ENCODE results near the gene STAC3. TPM values are rescaled to one million over a fixed set of nuclear protein-coding genes. Genes with fewer than 3 reads are reported as not detected.
A peak's percentile ranks its signal among the peaks of the same experiment; 100 is the strongest.

The STAC3 gene
- total RNA-seq, 2 donors from 2014 or later: 0.78 to 2.0 TPM

- intact Hi-C loops (cut with DNase I): no loop called here
- no peak for TF ChIP-seq CTCF (IDR thresholded peaks at IDR 0.05)
- no peak for TF ChIP-seq POLR2A (IDR thresholded peaks at IDR 0.05)
- DNase-seq (no peak), ATAC-seq (no peak)
- H3K4me3 ChIP-seq: no peak overlapping the region
- H3K9me3 ChIP-seq: no peaks in the 10 kb centered on the region
- no peak overlapping the region for H3K27ac ChIP-seq
- 59 to 60% methylated on average over 4 of the region's 4 CpGs for WGBS, 2 donors
- H3K27me3 ChIP-seq: no peaks in the 10 kb centered on the region
- no peaks in the 10 kb centered on the region for H3K4me1 ChIP-seq
- H3K36me3 ChIP-seq (replicated peaks in 1 of 2; ENCODE audit: insufficient read depth in 1 of 2, low read depth in 2 of 2): peaks cover 0 to 2% of the 10 kb centered on the region in 2 donors
Measured at GRCh38 chr12:57196439-57196838, 54.5 kb downstream of the STAC3 start.

GRCh38 chr12:57195611-57196371, 55.2 kb downstream of the STAC3 start:
- WGBS, 2 donors: 81 to 83% methylated on average over 9 to 29 of the region's 34 CpGs
- H3K27me3 ChIP-seq: no peaks in the 10 kb centered on the region
- intact Hi-C loops (cut with DNase I): no loop called here
- ATAC-seq: peak; percentile 9
- DNase-seq: no peak
- no peak overlapping the region for H3K27ac ChIP-seq
- no peaks in the 10 kb centered on the region for H3K4me1 ChIP-seq
- TF ChIP-seq POLR2A (IDR thresholded peaks at IDR 0.05) (no peak), CTCF (IDR thresholded peaks at IDR 0.05) (no peak)
- H3K4me3 ChIP-seq: no peak overlapping the region
- H3K9me3 ChIP-seq: no peaks in the 10 kb centered on the region
- peaks cover 0 to 2% of the 10 kb centered on the region in 2 donors for H3K36me3 ChIP-seq (replicated peaks in 1 of 2; ENCODE audit: insufficient read depth in 1 of 2, low read depth in 2 of 2)

- Histone ChIP-seq H3K27ac (no peak overlapping the region), H3K27me3 (no peaks in the 10 kb centered on the region), H3K4me3 (no peak overlapping the region), H3K4me1 (no peaks in the 10 kb centered on the region), H3K36me3 (replicated peaks in 1 of 2; ENCODE audit: insufficient read depth in 1 of 2, low read depth in 2 of 2) (peaks cover 0 to 2% of the 10 kb centered on the region in 2 donors), H3K9me3 (no peaks in the 10 kb centered on the region)
- TF ChIP-seq CTCF (IDR thresholded peaks at IDR 0.05): no peak
- no peak for TF ChIP-seq POLR2A (IDR thresholded peaks at IDR 0.05)
- WGBS, 2 donors: 82 to 86% methylated on average over 11 to 19 of the region's 19 CpGs
- intact Hi-C loops (cut with DNase I): no loop called here
- DNase-seq (no peak), ATAC-seq (no peak)
Measured at GRCh38 chr12:57195186-57195585, 55.8 kb downstream of the STAC3 start.

- intact Hi-C loops (cut with DNase I): loop anchor here (5.0 kb wide), 1 partner anchor 127 kb away; no protein-coding TSS in a partner anchor
- H3K4me1 ChIP-seq: no peaks in the 10 kb centered on the region
- H3K27me3 ChIP-seq: no peaks in the 10 kb centered on the region
- H3K4me3 ChIP-seq: no peak overlapping the region
- no peak for TF ChIP-seq POLR2A (IDR thresholded peaks at IDR 0.05)
- TF ChIP-seq CTCF (IDR thresholded peaks at IDR 0.05): no peak
- no peak for ATAC-seq
- H3K9me3 ChIP-seq: no peaks in the 10 kb centered on the region
- WGBS, 2 donors: 88 to 90% methylated on average over 5 to 7 of the region's 18 CpGs
- no peak for DNase-seq
- H3K27ac ChIP-seq: no peak overlapping the region
- H3K36me3 ChIP-seq (replicated peaks in 1 of 2; ENCODE audit: insufficient read depth in 1 of 2, low read depth in 2 of 2): peaks cover 0 to 2% of the 10 kb centered on the region in 2 donors
Measured at GRCh38 chr12:57194253-57194652, 56.7 kb downstream of the STAC3 start.

All from body of pancreas (tissue), 4 donors.